Measurements from ENCODE around the gene MAPK12.

GRCh38 chr22:50219800-50220602, 41.5 kb downstream of the MAPK12 start:
- no peak for TF ChIP-seq CTCF (IDR thresholded peaks at IDR 0.05; ENCODE audit: poor library complexity, severe bottlenecking)
- no peak for TF ChIP-seq SMC3 (conservative IDR thresholded peaks at IDR 0.05; ENCODE audit: poor library complexity)
- TF ChIP-seq EZH2 (IDR thresholded peaks at IDR 0.05; ENCODE audit: borderline replicate concordance, insufficient read depth, low read length, poor library complexity, severe bottlenecking) = no peak
- TF ChIP-seq EP300 (conservative IDR thresholded peaks at IDR 0.05; ENCODE audit: poor library complexity, severe bottlenecking) = no peak
- TF ChIP-seq MXI1 (conservative IDR thresholded peaks at IDR 0.05; ENCODE audit: poor library complexity, severe bottlenecking) = no peak
- no peak for TF ChIP-seq REST (IDR thresholded peaks at IDR 0.05; ENCODE audit: borderline replicate concordance)
- TF ChIP-seq POLR2AphosphoS5 (IDR thresholded peaks at IDR 0.05) = no peak
- no peak for TF ChIP-seq RAD21 (conservative IDR thresholded peaks at IDR 0.05)
- no peak for TF ChIP-seq TAF1 (IDR thresholded peaks at IDR 0.05; ENCODE audit: low read depth)
